H1 (cell line): ENCODE results near the gene TRABD2B.

Experiments
- ATF3 ChIP-seq: IDR thresholded peaks from 2 replicates; pipeline ENCODE4 v1.6.1; 2011; ENCODE audit warnings: low read depth, mild to moderate bottlenecking, low read length; ENCODE audit not compliant: insufficient read depth
- CTCF ChIP-seq, 3 experiments: IDR thresholded peaks; 1 replicate in 2 of 3; 2 replicates in 1 of 3; pipeline versions ENCODE4 v1.5.1 to v1.6.1; 2011; ENCODE audit warnings: low read length in 3 of 3, mild to moderate bottlenecking in 3 of 3, inconsistent platforms in 2 of 3, low read depth in 1 of 3, moderate library complexity in 1 of 3; ENCODE audit not compliant: insufficient read depth in 1 of 3; ENCODE audit errors: control extremely low read depth in 1 of 3
- EP300 ChIP-seq, 2 experiments: IDR thresholded peaks; 1 replicate in 1 of 2; 2 replicates in 1 of 2; pipeline ENCODE4 v1.6.1; 2011 to 2012; ENCODE audit warnings: low read depth in 2 of 2, low read length in 2 of 2, mild to moderate bottlenecking in 2 of 2, borderline replicate concordance in 1 of 2, inconsistent platforms in 1 of 2, moderate library complexity in 1 of 2
- GABPA ChIP-seq: IDR thresholded peaks from 2 replicates; pipeline ENCODE4 v1.6.1; 2011; ENCODE audit warnings: mild to moderate bottlenecking, low read length, moderate library complexity, borderline replicate concordance; ENCODE audit not compliant: insufficient read depth
- POLR2A ChIP-seq, 2 experiments: IDR thresholded peaks; 1 replicate in 1 of 2; 2 replicates in 1 of 2; pipeline ENCODE4 v1.6.1; 2011; ENCODE audit warnings: low read depth in 2 of 2, low read length in 2 of 2, mild to moderate bottlenecking in 2 of 2; ENCODE audit errors: control extremely low read depth in 1 of 2
- POLR2AphosphoS5 ChIP-seq: IDR thresholded peaks from 2 replicates; pipeline ENCODE4 v1.6.1; 2011; ENCODE audit warnings: low read depth, low read length
- RFX5 ChIP-seq: IDR thresholded peaks from 2 replicates; pipeline ENCODE4 v1.6.1; 2011; ENCODE audit warnings: low read depth, low read length, improper control_type of control experiment, borderline replicate concordance
- SRF ChIP-seq: IDR thresholded peaks from 2 replicates; pipeline ENCODE4 v1.6.1; 2011; ENCODE audit warnings: mild to moderate bottlenecking, low read depth, low read length, moderate library complexity
- SUZ12 ChIP-seq: fragments of 200-600 bp; sonication (generic); IDR thresholded peaks from 2 replicates; pipeline ENCODE4 v1.6.1; 2012; ENCODE audit warnings: mild to moderate bottlenecking, inconsistent platforms, low read length, moderate library complexity, mixed read lengths
- YY1 ChIP-seq: IDR thresholded peaks from 2 replicates; pipeline ENCODE4 v1.6.1; 2011; ENCODE audit warnings: low read depth, mild to moderate bottlenecking, low read length

DNA sequence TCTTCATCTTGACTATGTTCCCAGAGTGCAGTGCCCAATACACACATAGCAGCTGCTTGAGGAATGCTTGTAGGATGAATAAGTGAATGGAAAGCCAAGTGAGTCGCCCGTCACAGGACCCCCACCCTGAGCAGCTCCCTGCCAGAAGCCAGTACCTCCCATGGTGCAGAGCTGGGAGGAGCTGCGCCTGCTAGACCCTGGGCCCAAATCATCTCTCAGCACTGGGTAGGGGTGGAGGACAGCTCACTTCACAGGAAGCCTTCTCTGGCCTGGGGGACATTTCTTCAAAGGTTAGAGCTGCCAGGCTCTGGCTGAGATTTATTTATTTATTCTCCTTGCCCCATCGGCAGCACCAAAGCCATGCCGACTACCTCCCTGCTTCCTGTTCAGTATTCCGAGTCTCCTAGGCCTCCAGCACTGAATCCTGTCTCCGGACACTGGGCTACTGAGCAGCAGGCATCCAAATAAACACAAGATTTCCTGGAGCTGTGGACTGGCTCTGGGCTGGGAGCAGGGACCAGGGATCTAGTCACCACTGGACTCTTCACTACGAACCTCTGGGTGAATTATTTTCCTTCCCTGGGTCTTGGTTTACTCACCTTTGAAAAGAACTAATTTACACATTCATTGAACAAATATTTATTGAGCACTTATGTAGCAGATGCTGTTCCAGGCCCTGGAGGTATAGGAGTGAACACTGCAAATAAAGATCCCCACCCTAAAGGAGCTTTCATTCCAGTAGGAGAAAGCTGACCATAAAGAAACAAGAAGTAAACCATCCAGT, 187.7 kb downstream of the TRABD2B start:
- TF ChIP-seq CTCF (IDR thresholded peaks at IDR 0.05; ENCODE audit: control extremely low read depth in 1 of 3, insufficient read depth in 1 of 3, low read depth in 1 of 3, low read length in 3 of 3): no peak
- no peak for TF ChIP-seq ATF3
- TF ChIP-seq EP300 (IDR thresholded peaks at IDR 0.05; ENCODE audit: borderline replicate concordance in 1 of 2, low read depth in 2 of 2, low read length in 2 of 2): no peak
- no peak for TF ChIP-seq RFX5
- no peak for TF ChIP-seq SUZ12
- no peak for TF ChIP-seq POLR2AphosphoS5
- TF ChIP-seq SRF: no peak
- no peak for TF ChIP-seq POLR2A (IDR thresholded peaks at IDR 0.05; ENCODE audit: control extremely low read depth in 1 of 2, low read depth in 2 of 2, low read length in 2 of 2)
- TF ChIP-seq GABPA: no peak
- TF ChIP-seq YY1: no peak
